Rectal smooth muscle tissue (tissue), 1 donor: ENCODE measurements around the gene RPIA.
"Not testable (repeated sequence)": the region's sequence is repeated elsewhere in the genome, so short reads cannot be mapped to it uniquely, and the experiment has no call there.

ENCODE experiments used
- H3K27ac ChIP-seq: one replicate; pipeline ENCODE4 v1.7.0; 2013; ENCODE audit warnings: low read depth, low read length, inconsistent platforms
- H3K27me3 ChIP-seq: one replicate; pipeline ENCODE4 v1.7.0; 2013; ENCODE audit warnings: low read length; ENCODE audit not compliant: control insufficient read depth, insufficient read depth
- H3K36me3 ChIP-seq: one replicate; pipeline ENCODE4 v1.7.0; 2013; ENCODE audit warnings: low read length; ENCODE audit not compliant: control insufficient read depth, insufficient read depth
- H3K4me1 ChIP-seq: one replicate; pipeline ENCODE4 v1.7.0; 2013; ENCODE audit warnings: low read length; ENCODE audit not compliant: control insufficient read depth, insufficient read depth
- H3K4me3 ChIP-seq: one replicate; pipeline ENCODE4 v1.7.0; 2013; ENCODE audit warnings: low read length
- H3K9ac ChIP-seq: one replicate; pipeline ENCODE4 v1.7.0; 2013; ENCODE audit warnings: low read length

Gene RPIA

DNA sequence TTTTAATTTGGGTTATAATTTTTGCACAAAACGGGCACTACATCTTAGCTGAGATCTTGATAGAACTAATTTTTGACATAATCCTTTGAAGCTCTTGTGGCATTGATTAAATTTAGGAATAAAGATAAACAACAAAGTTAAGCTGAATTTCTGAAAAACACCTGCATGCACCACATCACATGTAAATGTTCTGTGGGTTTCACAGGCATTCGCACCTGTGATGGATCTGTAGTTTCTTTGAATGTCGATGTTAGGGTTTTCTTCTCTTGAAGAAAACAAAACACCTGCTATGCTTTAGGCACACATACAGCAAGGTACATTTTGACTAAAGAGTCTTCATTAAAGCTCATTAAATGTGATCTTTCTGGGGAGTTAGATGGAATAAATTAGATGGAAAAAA lies 60.3 kb downstream of the RPIA start:
- Histone ChIP-seq H3K27me3 (no peaks in the 10 kb centered on the region), H3K4me1 (no peaks in the 10 kb centered on the region), H3K36me3 (no peaks in the 10 kb centered on the region), H3K4me3 (no peak overlapping the region), H3K9ac (no peak overlapping the region), H3K27ac (no peak overlapping the region)

DNA sequence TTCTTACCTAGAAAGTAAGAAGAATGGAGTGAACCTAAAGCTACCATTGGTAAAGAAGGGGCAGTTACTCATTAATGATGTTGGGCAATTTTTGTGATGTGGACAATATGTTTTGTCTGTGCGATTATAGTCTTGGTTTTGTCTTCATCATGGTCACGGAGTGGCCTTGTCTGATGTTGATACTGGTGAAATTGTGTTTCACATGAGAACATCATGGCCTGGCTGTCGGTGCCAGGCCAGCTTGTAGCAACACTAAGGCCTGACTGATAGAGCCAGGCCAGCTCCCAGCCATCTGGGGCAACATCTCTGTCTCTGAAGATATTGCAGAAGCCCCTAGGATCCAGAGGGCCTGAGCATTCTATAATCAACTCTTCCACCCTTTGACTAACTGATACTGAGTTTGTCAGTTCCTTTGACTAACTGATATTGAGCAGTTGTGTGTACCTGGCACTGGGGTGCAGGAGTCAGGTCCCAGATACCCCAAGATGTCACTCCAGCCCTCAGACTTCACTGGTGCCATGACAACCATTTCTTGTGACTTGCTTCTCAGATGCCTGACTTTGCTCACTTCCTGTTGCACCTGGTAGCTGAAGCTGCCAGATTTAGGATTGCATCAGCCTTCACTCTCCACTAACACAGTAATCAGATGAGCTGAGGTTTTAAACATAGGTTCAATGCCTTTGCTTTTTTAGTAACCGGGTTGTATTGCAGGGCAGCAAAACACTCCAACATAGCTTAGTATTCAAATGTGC lies 62.5 kb downstream of the RPIA start:
- no peaks in the 10 kb centered on the region for H3K27me3 ChIP-seq
- no peak overlapping the region for H3K4me3 ChIP-seq
- H3K4me1 ChIP-seq, result no peaks in the 10 kb centered on the region
- H3K36me3 ChIP-seq, result no peaks in the 10 kb centered on the region
- no peak overlapping the region for H3K27ac ChIP-seq
- H3K9ac ChIP-seq, result no peak overlapping the region

DNA sequence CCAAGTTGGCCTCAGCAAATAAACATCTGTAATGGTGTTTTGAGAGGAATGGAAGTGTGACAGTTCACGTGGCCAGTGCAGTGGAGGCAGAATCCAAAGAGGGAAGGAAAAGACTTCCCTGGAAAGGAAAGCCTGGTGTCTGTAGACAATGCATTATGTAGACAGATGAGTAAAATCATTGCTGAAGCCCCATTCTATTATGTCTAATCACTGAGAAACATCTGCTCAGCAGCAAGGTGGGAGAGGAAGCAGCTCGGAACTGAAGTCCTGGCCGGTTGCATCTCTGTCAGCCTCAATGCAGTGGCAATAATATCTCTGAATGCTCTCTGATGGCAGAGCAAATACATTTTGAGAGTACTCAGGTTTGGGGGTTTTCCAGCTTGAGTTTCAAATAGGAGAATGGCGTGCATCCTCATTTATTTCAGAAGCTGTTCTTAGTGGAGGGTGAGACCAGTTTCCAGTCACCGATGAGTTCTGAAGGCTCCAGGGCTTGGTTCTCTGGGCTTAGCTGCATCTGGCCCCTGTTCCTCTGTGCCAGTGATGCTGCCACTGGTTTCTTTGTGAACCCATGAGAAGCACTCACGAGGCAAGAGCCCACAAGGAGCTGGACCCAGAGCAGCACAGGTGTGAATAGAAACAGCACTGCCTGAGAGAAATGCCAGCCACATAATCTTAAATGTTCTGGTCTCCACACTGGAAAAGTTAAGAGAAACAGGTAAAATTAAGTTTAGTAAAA lies 63.3 kb downstream of the RPIA start:
- Histone ChIP-seq H3K4me1 (no peaks in the 10 kb centered on the region), H3K9ac (no peak overlapping the region), H3K36me3 (no peaks in the 10 kb centered on the region), H3K4me3 (no peak overlapping the region), H3K27ac (no peak overlapping the region), H3K27me3 (no peaks in the 10 kb centered on the region)

- no peak overlapping the region for H3K4me3 ChIP-seq
- H3K4me1 ChIP-seq, result no peaks in the 10 kb centered on the region
- no peak overlapping the region for H3K9ac ChIP-seq
- H3K27ac ChIP-seq, result no peak overlapping the region
- H3K36me3 ChIP-seq, result no peaks in the 10 kb centered on the region
- no peaks in the 10 kb centered on the region for H3K27me3 ChIP-seq
Measured at GRCh38 chr2:88755836-88756235, 64.4 kb downstream of the RPIA start.

DNA sequence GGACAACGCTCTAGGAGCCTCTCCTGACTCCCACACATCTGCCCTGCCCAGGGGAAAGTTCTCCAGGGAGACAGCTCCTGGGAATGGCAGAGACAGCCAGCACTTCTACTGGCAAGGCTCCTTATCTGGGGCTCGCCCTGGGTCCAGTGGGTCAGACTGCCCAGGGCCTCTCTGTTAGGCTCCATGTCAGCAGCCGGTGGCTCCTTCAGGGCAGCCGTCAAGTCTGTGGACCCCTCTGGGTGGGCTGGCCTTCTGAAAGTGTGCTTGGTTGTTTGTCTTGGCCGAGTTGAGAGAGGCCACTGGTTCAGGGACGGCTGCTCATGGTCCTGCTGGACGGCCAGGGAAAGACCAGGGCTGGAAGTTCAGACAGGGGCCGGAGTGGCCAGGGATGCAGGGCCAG lies 65.6 kb downstream of the RPIA start:
- Histone ChIP-seq H3K27me3 (no peaks in the 10 kb centered on the region), H3K4me1 (no peaks in the 10 kb centered on the region), H3K4me3 (no peak overlapping the region), H3K27ac (no peak overlapping the region), H3K36me3 (no peaks in the 10 kb centered on the region), H3K9ac (no peak overlapping the region)

GRCh38 chr2:88758702-88759101 lies 67.2 kb downstream of the RPIA start:
- not testable (repeated sequence) for H3K9ac ChIP-seq, H3K27ac ChIP-seq, H3K4me1 ChIP-seq, H3K36me3 ChIP-seq, H3K27me3 ChIP-seq, H3K4me3 ChIP-seq

GRCh38 chr2:88760819-88761598 lies 69.5 kb downstream of the RPIA start:
- Histone ChIP-seq H3K27me3 (peaks cover 8% of the 10 kb centered on the region), H3K36me3 (no peaks in the 10 kb centered on the region), H3K4me1 (no peaks in the 10 kb centered on the region)

DNA sequence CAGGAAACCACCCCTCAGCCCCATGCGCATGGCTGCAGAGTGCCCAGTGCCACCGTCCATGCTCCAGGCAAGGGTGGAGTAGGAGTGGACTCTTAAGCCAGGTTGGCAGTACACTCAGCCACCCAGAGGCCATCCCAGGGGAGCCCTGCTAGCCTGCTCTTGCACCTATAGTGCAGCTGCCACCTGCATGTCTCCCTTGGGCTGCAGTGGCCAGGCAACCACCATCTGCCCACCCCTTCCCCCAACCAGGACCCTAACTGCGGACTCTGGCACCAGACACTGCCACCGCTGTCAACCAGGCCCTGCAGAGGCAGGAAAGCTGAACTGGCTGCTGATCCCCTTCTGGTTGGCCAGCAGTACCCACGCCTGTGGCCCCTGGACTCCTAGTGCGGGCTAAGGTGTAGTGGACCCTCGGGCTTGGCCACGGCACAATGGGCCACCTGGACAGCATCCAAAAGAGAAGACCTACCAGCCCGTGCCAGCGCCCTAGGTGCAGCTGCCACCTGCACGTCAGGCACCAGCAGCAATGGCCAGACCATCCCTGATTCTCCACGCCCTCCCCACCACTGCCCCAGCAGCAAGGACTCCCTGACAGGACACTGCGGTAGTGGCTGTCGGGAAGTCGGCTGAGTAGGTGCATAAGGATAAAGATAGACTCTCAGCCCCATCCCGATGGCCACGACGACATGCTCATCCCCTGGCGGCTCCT lies 72.8 kb downstream of the RPIA start:
- H3K27ac ChIP-seq, result no peak overlapping the region
- no peaks in the 10 kb centered on the region for H3K36me3 ChIP-seq

More at GRCh38 chr2:88760819-88761598, 69.5 kb downstream of the RPIA start:
- Histone ChIP-seq H3K9ac (no peak overlapping the region), H3K27ac (no peak overlapping the region), H3K4me3 (no peak overlapping the region)

DNA sequence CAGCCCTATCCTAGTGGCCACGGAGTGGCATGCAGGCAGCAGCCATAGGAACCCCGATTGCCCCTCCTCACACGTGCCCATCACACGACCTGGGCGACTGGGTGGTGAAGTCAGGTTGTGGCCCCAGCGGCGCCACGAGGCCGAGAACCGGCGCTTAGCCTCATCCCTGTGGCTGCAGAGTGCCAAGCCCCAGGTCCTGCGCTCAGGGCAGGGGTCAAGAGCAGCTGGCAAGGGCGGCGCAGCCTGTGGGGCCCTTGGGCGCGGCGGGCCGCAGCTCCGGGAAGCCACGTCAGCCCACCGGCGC lies 73.3 kb downstream of the RPIA start:
- peaks cover 8% of the 10 kb centered on the region for H3K27me3 ChIP-seq
- no peak overlapping the region for H3K27ac ChIP-seq
- H3K4me3 ChIP-seq, result no peak overlapping the region
- no peak overlapping the region for H3K9ac ChIP-seq
- no peaks in the 10 kb centered on the region for H3K36me3 ChIP-seq
- H3K4me1 ChIP-seq, result no peaks in the 10 kb centered on the region

More for the DNA sequence above, 72.8 kb downstream of the RPIA start:
- Histone ChIP-seq H3K9ac (no peak overlapping the region), H3K4me3 (no peak overlapping the region), H3K4me1 (no peaks in the 10 kb centered on the region), H3K27me3 (peaks cover 8% of the 10 kb centered on the region)

DNA sequence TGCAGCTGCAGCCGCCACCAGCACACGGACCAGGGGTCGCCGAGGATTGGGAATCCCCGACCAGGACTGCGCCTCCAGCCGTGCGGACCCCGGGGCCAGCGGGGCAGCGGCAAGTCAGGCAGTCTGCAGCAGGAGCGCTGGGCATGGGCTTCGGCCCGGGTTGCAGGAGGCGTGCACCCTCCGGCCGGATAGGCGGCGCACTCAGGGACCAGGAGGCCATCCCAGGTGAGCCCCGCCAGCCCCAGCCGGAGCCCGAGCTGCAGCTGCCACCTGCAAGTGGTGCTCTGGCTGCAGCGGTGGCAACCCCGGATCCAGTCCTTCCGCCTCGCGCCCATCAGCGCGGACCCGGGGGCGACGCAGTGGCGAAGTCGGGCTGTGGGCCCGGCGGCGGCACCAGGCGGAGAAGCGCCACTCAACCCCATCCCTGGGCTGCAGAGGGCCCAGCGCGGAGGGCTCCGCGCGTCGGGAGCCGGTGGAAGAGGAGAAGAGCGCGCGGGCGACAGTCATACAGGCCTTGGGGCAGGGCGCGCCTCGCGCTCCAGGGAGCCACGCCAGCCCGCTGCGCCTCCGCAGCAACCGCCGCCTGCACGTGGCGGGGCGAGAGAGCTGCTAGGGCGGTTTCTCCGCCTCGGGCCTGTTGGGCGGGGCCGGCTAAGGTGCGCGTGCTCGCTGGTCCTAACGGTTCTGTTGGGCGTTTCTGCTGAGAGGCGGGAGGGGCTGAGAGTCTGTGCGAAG lies 73.8 kb downstream of the RPIA start:
- Histone ChIP-seq H3K9ac (no peak overlapping the region), H3K36me3 (no peaks in the 10 kb centered on the region), H3K27ac (no peak overlapping the region), H3K4me1 (no peaks in the 10 kb centered on the region), H3K4me3 (peak overlapping the region; percentile 27), H3K27me3 (peaks cover 8% of the 10 kb centered on the region)

- H3K9ac ChIP-seq, H3K27me3 ChIP-seq, H3K27ac ChIP-seq, H3K4me1 ChIP-seq, H3K36me3 ChIP-seq: not testable (repeated sequence)
- H3K4me3 ChIP-seq, result peak overlapping the region; percentile 27
Measured at GRCh38 chr2:88765889-88766481, 74.5 kb downstream of the RPIA start.
